HepG2 (cell line): ENCODE data around the gene ZG16. TPM values are rescaled to one million over a fixed set of nuclear protein-coding genes. Genes with fewer than 3 reads are reported as not detected.

ENCODE experiments used
- AKNA ChIP-seq: sonication (generic); formaldehyde crosslinking; IDR thresholded peaks from 2 replicates; pipeline ENCODE4 v1.4.0; 2020; ENCODE audit warnings: missing genetic modification reagents, borderline replicate concordance
- CREM ChIP-seq, 2 experiments: sonication (generic) in 1 of 2; formaldehyde crosslinking in 1 of 2; IDR thresholded peaks; 2 replicates each; pipeline versions ENCODE4 v1.4.0 to v1.6.1; 2016 to 2020; ENCODE audit warnings: antibody characterized with exemption in 1 of 2, mild to moderate bottlenecking in 1 of 2, missing genetic modification reagents in 1 of 2
- DMAP1 ChIP-seq: IDR thresholded peaks from 2 replicates; pipeline ENCODE4 v1.6.1; 2016
- DNMT1 ChIP-seq: sonication (generic); formaldehyde crosslinking; IDR thresholded peaks from 2 replicates; pipeline ENCODE4 v1.5.1; 2020; ENCODE audit warnings: mild to moderate bottlenecking, missing genetic modification reagents
- FOXO1 ChIP-seq: sonication (generic); formaldehyde crosslinking; IDR thresholded peaks from 2 replicates; pipeline ENCODE4 v1.4.0; 2020; ENCODE audit warnings: missing genetic modification reagents
- MAX ChIP-seq: IDR thresholded peaks from 2 replicates; pipeline ENCODE4 v1.6.1; 2012; ENCODE audit warnings: inconsistent platforms
- MAZ ChIP-seq, 2 experiments: sonication (generic) in 1 of 2; formaldehyde crosslinking in 1 of 2; IDR thresholded peaks; 2 replicates each; pipeline versions ENCODE4 v1.5.0 to v1.6.1; 2012 to 2020; ENCODE audit warnings: low read depth in 2 of 2, mild to moderate bottlenecking in 2 of 2, borderline replicate concordance in 1 of 2, improper control_type of control experiment in 1 of 2, low read length in 1 of 2, missing genetic modification reagents in 1 of 2, moderate library complexity in 1 of 2
- POLR2AphosphoS2 ChIP-seq: IDR thresholded peaks from 2 replicates; pipeline ENCODE4 v1.6.1; 2011; ENCODE audit warnings: low read depth, low read length, improper control_type of control experiment
- RERE ChIP-seq: IDR thresholded peaks from 2 replicates; pipeline ENCODE4 v1.6.1; 2016; ENCODE audit warnings: low read depth, missing genetic modification reagents, missing compliant biosample characterization
- SP5 ChIP-seq: IDR thresholded peaks from 2 replicates; pipeline ENCODE4 v1.6.1; 2016; ENCODE audit warnings: low read depth, borderline replicate concordance
- TFDP2 ChIP-seq: sonication (generic); formaldehyde crosslinking; IDR thresholded peaks from 2 replicates; pipeline ENCODE4 v1.4.0; 2020; ENCODE audit warnings: missing genetic modification reagents
- ZNF574 ChIP-seq: sonication (generic); formaldehyde crosslinking; IDR thresholded peaks from 2 replicates; pipeline ENCODE4 v1.4.0; 2020; ENCODE audit warnings: missing genetic modification reagents
- polyA plus RNA-seq, 8 experiments: library from polyadenylated mRNA; depleted of rRNA in 3 of 8; stranded (reverse) in 7 of 8; unstranded in 1 of 8; fragments of >200 nt; fragmentation: Illumina TruSeq in 4 of 8; extraction: Trizol in 4 of 8; gene quantifications; 2 replicates each; pipeline versions ENCODE4 v1.2.1 to v1.2.3, GENCODE V29; 2011 to 2016; ENCODE audit warnings: low read depth in 4 of 8, missing spikeins in 1 of 8, mixed read lengths in 1 of 8; ENCODE audit not compliant: insufficient read depth in 1 of 8
- total RNA-seq, 5 experiments: library from RNA; depleted of rRNA; stranded (reverse); fragments of >200 nt; fragmentation: Illumina TruSeq; extraction: Trizol; gene quantifications; 2 replicates each; pipeline ENCODE4 v1.2.3, GENCODE V29; 2016; ENCODE audit warnings: low read depth in 1 of 5

The ZG16 gene
- total and polyA plus RNA-seq, 2 of the 13 experiments (the other 11 are each of a cell fraction or from before 2014, with no cell fraction given), result 0.04 to 0.07 TPM

- TF ChIP-seq RERE (CRISPR knock-in tag) (0 out of 2 replicates have a peak, but pooled peaks have one; percentile 56), TFDP2 (CRISPR knock-in tag) (peak; percentile 76), SP5 (CRISPR knock-in tag) (0 out of 2 replicates have a peak, but pooled peaks have one; percentile 16), AKNA (CRISPR knock-in tag) (no peak), FOXO1 (CRISPR knock-in tag) (peak; percentile 58), ZNF574 (CRISPR knock-in tag) (peak; percentile 79), CREM (IDR thresholded peaks at IDR 0.05) (no peak), CREM (CRISPR knock-in tag; IDR thresholded peaks at IDR 0.05) (no peak), MAZ (IDR thresholded peaks at IDR 0.05; ENCODE audit: borderline replicate concordance, low read depth, low read length) (no peak; the same call in 1 of the 2 replicates), MAZ (CRISPR knock-in tag; IDR thresholded peaks at IDR 0.05; ENCODE audit: low read depth) (peak; percentile 84), MAX (peak; percentile 53; the same call in 1 of the 2 replicates), POLR2AphosphoS2 (no peak), DNMT1 (CRISPR knock-in tag) (0 out of 2 replicates have a peak, but pooled peaks have one; percentile 69), DMAP1 (CRISPR knock-in tag) (peak; percentile 45; the same call in 1 of the 2 replicates)
These were observed 6.9 kb downstream of the ZG16 start (continued) for GRCh38 chr16:29784901-29785500.
